OCI-LY1 (cell line): ENCODE measurements around the gene HDAC7.
"Not testable (repeated sequence)": the region's sequence is repeated elsewhere in the genome, so short reads cannot be mapped to it uniquely, and the experiment has no call there.

ENCODE experiments used
- H2AFZ ChIP-seq: fragments of 200-600 bp; sonication (generic), shearing (Covaris generic); 2 replicates; pipeline ENCODE4 v1.6.0; 2014; ENCODE audit warnings: antibody characterized with exemption, mild to moderate bottlenecking, low read length
- H3F3A ChIP-seq: fragments of 200-600 bp; sonication (generic), shearing (Covaris generic); 2 replicates; pipeline ENCODE4 v1.6.0; 2014; ENCODE audit warnings: mild to moderate bottlenecking, antibody characterized with exemption, low read length, moderate library complexity; ENCODE audit not compliant: insufficient read depth
- H3K27ac ChIP-seq: fragments of 200-600 bp; sonication (generic); 2 replicates; pipeline ENCODE4 v1.5.1; 2014; ENCODE audit warnings: low read length, mixed run types, mild to moderate bottlenecking, low read depth; ENCODE audit not compliant: poor library complexity, severe bottlenecking
- H3K27me3 ChIP-seq: fragments of 200-600 bp; sonication (generic); 2 replicates; pipeline ENCODE4 v1.6.0; 2014; ENCODE audit warnings: antibody characterized with exemption, mild to moderate bottlenecking, low read length, moderate library complexity; ENCODE audit not compliant: insufficient read depth
- H3K36me3 ChIP-seq: fragments of 200-600 bp; sonication (generic); 2 replicates; pipeline ENCODE4 v1.6.1; 2014; ENCODE audit warnings: mild to moderate bottlenecking, antibody characterized with exemption, low read length, moderate library complexity, mixed read lengths; ENCODE audit not compliant: insufficient read depth
- H3K4me1 ChIP-seq: fragments of 200-600 bp; sonication (generic); 2 replicates; pipeline ENCODE4 v1.5.1; 2014; ENCODE audit warnings: mild to moderate bottlenecking, low read length, moderate library complexity; ENCODE audit not compliant: insufficient read depth, severe bottlenecking
- H3K4me2 ChIP-seq: fragments of 200-600 bp; sonication (generic), shearing (Covaris generic); 2 replicates; pipeline ENCODE4 v1.6.1; 2014; ENCODE audit warnings: low read length
- H3K4me3 ChIP-seq: fragments of 200-600 bp; sonication (generic); 2 replicates; pipeline ENCODE4 v1.5.1; 2014; ENCODE audit warnings: low read length, low read depth, mild to moderate bottlenecking, mixed read lengths; ENCODE audit not compliant: poor library complexity, severe bottlenecking
- H3K79me2 ChIP-seq: fragments of 200-600 bp; shearing (Covaris generic); 2 replicates; pipeline ENCODE4 v1.6.1; 2016; ENCODE audit warnings: mixed run types, low read length, mixed read lengths; ENCODE audit not compliant: insufficient read depth
- H3K9ac ChIP-seq: fragments of 200-600 bp; sonication (generic), shearing (Covaris generic); 2 replicates; pipeline ENCODE4 v1.6.1; 2014; ENCODE audit warnings: mild to moderate bottlenecking, low read length, mixed read lengths
- H3K9me2 ChIP-seq: fragments of 200-600 bp; sonication (generic), shearing (Covaris generic); 2 replicates; pipeline ENCODE4 v1.6.1; 2014; ENCODE audit warnings: low read depth, mild to moderate bottlenecking, low read length, mixed read lengths
- H3K9me3 ChIP-seq: fragments of 200-600 bp; shearing (Covaris generic); 2 replicates; pipeline ENCODE4 v1.6.1; 2014; ENCODE audit warnings: low read length, mixed read lengths
- H4K20me1 ChIP-seq: fragments of 200-600 bp; sonication (generic), shearing (Covaris generic); 2 replicates; pipeline ENCODE4 v1.6.0; 2016; ENCODE audit warnings: mild to moderate bottlenecking, low read length; ENCODE audit not compliant: insufficient read depth
- EZH2 ChIP-seq: fragments of 200-600 bp; sonication (generic), shearing (Covaris generic); IDR thresholded peaks from 2 replicates; pipeline ENCODE4 v1.8.0; 2017; ENCODE audit warnings: borderline replicate concordance, mixed run types, mild to moderate bottlenecking, antibody characterized with exemption, low read length, moderate library complexity, mixed read lengths
- TF ChIP-seq, protein P1 (sequence below): fragments of 200-600 bp; sonication (generic), shearing (Covaris generic); IDR thresholded peaks from 2 replicates; pipeline ENCODE4 v1.5.1; 2017; ENCODE audit warnings: mild to moderate bottlenecking, antibody characterized with exemption, low read length, moderate library complexity, mixed read lengths

HDAC7 gene

DNA sequence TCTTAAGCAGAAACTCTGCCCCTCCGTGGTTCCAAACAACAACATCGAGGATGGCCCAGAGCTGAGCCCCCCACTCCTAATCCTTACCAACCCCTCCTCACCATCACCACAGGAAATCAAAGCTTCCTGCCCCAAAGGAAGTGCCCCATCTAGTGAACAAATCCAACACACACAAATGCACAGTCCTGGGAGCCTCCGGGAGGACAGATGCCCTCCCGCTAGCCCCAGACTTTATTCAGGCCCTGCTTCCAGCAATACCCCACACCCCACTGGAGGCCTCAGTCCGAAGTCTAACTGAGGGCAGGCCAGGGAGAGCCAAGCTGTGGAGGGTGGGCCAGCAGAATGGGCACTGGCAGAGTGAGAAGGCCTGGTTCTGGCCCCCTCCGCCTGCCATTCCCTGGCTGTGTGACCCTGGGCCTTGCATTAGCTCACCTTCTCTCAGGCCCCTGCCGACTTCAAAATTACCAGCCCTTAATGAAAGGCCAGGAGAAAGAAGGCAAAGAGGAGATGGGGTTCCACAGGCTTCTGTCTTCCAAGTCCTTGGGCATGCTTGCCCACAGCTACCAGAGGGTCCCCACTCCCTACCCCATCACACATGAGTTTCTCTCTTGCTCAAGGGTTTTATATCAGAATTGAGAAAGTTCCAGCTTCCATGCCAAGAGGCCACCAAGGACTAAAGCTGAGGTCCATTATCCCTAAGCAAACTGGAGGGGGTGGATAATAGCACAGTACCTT lies 2.3 kb downstream of the HDAC7 start:
- no peak for TF ChIP-seq EZH2
- TF ChIP-seq, protein P1, sequence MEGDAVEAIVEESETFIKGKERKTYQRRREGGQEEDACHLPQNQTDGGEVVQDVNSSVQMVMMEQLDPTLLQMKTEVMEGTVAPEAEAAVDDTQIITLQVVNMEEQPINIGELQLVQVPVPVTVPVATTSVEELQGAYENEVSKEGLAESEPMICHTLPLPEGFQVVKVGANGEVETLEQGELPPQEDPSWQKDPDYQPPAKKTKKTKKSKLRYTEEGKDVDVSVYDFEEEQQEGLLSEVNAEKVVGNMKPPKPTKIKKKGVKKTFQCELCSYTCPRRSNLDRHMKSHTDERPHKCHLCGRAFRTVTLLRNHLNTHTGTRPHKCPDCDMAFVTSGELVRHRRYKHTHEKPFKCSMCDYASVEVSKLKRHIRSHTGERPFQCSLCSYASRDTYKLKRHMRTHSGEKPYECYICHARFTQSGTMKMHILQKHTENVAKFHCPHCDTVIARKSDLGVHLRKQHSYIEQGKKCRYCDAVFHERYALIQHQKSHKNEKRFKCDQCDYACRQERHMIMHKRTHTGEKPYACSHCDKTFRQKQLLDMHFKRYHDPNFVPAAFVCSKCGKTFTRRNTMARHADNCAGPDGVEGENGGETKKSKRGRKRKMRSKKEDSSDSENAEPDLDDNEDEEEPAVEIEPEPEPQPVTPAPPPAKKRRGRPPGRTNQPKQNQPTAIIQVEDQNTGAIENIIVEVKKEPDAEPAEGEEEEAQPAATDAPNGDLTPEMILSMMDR: peak; percentile 40; the same call in 1 of the 2 replicates
- Histone ChIP-seq H3K4me3 (peak overlapping the region; percentile 96), H3K9ac (peak overlapping the region; percentile 87), H3K36me3 (peaks cover 10% of the 10 kb centered on the region; the same call in 1 of the 2 replicates), H3K9me3 (no peaks in the 10 kb centered on the region), H3K4me1 (peaks cover 86% of the 10 kb centered on the region), H3K9me2 (no peaks in the 10 kb centered on the region), H3K27me3 (no peaks in the 10 kb centered on the region), H2AFZ (no peak overlapping the region), H4K20me1 (no peaks in the 10 kb centered on the region), H3K4me2 (peak overlapping the region; percentile 70), H3F3A (no peaks in the 10 kb centered on the region), H3K79me2 (peaks cover 34% of the 10 kb centered on the region), H3K27ac (peak overlapping the region; percentile 98)

DNA sequence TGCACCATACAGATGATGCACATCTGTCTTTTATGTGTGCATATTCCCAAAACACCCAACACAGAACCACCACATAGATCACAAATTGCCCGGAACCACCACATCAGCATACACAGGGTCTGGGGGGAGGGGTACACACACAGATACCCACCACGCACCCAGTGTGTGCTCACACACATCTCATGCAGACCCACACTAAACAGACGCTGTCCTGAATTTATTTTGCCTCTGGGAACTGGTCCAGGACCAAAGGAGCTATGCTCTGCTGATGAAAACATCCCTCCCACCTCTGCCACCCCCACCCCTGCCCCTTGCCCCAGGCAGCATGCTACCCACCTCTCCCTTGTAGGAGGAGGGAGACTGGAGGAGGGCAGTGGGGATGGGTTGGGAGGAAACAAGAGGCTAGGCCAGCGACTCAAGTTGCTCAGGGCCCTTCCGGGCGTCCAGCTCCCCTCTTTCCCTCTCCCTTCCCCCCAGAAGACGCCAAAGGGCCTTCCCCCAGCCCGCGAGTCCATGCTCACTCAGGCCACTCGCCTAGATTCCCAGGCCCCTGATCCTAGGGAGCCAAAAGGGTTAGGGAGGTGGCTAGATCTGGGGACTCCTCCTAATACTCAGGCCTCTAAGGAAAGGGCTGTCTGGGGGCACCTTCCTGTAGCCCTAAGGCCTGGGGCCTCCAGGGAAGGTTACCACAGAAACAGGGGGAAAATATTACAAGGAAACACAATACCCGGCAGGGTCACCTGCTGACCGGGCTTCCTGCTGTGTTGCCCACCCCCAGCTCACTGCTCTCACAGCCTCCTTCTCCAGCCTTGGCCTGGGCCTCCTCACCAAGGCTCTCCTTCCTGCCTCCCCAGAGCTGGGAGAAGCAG lies 3.1 kb downstream of the HDAC7 start:
- Histone ChIP-seq H3K9ac (peak overlapping the region; percentile 87), H2AFZ (no peak overlapping the region), H3K36me3 (peaks cover 10% of the 10 kb centered on the region; the same call in 1 of the 2 replicates), H3K4me2 (peak overlapping the region; percentile 70), H3K9me2 (no peaks in the 10 kb centered on the region), H3K27ac (peak overlapping the region; percentile 98), H3K4me3 (peak overlapping the region; percentile 96), H3F3A (no peaks in the 10 kb centered on the region), H4K20me1 (no peaks in the 10 kb centered on the region), H3K4me1 (peaks cover 86% of the 10 kb centered on the region), H3K27me3 (no peaks in the 10 kb centered on the region), H3K9me3 (no peaks in the 10 kb centered on the region), H3K79me2 (peaks cover 42% of the 10 kb centered on the region)
- no peak for TF ChIP-seq EZH2
- TF ChIP-seq, protein P1: no peak

DNA sequence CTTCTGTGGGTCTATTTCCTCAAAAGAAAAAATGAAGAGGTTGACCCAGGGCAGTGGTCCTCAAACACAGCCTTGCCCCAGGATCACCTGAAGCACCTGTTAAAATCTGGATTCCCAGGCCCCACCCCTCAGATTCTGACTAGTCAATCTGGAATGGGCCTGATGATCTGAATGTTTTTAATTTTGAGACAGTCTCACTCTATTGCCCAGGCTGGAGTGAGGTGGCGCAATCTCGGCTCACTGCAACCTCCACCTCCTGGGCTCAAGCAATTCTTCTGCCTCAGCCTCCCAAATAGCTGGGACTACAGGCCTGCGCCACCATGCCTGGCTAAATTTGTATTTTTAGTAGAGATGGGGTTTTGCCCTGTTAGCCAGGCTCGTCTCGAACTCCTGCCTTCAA lies 4.3 kb downstream of the HDAC7 start:
- peaks cover 87% of the 10 kb centered on the region for H3K4me1 ChIP-seq
- H3F3A ChIP-seq, H4K20me1 ChIP-seq, H2AFZ ChIP-seq, H3K36me3 ChIP-seq, H3K4me3 ChIP-seq, H3K9me3 ChIP-seq, H3K27me3 ChIP-seq, H3K9ac ChIP-seq, H3K9me2 ChIP-seq: not testable (repeated sequence)
- H3K4me2 ChIP-seq: peak overlapping the region; percentile 84; the same call in 1 of the 2 replicates
- H3K27ac ChIP-seq: peak overlapping the region; percentile 98
- peaks cover 50% of the 10 kb centered on the region for H3K79me2 ChIP-seq
